ENCODE data around the gene ASXL1.

The ASXL1 gene

DNA sequence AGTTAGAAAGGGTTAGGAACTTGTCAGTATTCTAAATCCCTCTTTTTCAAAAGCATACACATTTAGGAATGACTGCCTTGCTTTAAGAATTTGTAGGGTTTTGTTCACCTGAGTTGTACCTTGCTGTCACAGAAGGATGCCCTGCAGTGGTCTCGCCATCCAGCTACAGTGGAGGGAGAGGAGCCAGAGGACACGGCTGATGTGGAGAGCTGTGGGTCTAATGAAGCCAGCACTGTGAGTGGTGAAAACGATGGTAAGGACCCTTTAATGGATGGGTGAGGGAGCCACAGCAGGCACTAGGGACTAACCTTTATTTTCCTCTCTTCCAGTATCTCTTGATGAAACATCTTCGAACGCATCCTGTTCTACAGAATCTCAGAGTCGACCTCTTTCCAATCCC, 69.9 kb downstream of the ASXL1 start:
- Histone ChIP-seq H3K36me3 (ENCODE audit: control insufficient read depth, insufficient read depth, low read length) (peaks cover 29% of the 10 kb centered on the region), H3K4me3 (replicated peaks; ENCODE audit: low read depth, low read length) (no peak overlapping the region), H3K27me3 (replicated peaks; ENCODE audit: control insufficient read depth, insufficient read depth, low read length) (no peaks in the 10 kb centered on the region)
- DNase-seq (ENCODE audit: extremely low read depth, insufficient read length): no peak
- TF ChIP-seq, protein P1, sequence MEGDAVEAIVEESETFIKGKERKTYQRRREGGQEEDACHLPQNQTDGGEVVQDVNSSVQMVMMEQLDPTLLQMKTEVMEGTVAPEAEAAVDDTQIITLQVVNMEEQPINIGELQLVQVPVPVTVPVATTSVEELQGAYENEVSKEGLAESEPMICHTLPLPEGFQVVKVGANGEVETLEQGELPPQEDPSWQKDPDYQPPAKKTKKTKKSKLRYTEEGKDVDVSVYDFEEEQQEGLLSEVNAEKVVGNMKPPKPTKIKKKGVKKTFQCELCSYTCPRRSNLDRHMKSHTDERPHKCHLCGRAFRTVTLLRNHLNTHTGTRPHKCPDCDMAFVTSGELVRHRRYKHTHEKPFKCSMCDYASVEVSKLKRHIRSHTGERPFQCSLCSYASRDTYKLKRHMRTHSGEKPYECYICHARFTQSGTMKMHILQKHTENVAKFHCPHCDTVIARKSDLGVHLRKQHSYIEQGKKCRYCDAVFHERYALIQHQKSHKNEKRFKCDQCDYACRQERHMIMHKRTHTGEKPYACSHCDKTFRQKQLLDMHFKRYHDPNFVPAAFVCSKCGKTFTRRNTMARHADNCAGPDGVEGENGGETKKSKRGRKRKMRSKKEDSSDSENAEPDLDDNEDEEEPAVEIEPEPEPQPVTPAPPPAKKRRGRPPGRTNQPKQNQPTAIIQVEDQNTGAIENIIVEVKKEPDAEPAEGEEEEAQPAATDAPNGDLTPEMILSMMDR (IDR thresholded peaks at IDR 0.05; ENCODE audit: insufficient read depth, low read length, poor library complexity, severe bottlenecking): no peak

DNA sequence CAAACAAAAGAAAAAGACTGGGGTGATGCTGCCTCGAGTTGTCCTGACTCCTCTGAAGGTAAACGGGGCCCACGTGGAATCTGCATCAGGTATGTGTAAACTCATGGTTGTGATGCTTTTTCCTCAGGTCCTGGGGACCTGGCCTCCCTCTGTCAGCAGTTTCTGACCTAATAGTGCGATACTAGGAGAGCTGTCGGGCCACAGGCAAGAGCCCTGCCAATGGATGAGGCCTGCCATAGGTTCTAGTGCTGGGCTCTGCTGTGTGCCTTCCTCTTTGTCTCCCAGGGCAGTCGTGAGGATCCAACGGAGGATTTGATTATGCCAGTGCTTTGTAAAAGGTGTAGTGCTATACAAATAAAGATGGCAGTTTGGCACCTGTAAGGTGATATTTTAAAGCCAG, 71.2 kb downstream of the ASXL1 start:
- peaks cover 34% of the 10 kb centered on the region for H3K36me3 ChIP-seq (ENCODE audit: control insufficient read depth, insufficient read depth, low read length)

DNA sequence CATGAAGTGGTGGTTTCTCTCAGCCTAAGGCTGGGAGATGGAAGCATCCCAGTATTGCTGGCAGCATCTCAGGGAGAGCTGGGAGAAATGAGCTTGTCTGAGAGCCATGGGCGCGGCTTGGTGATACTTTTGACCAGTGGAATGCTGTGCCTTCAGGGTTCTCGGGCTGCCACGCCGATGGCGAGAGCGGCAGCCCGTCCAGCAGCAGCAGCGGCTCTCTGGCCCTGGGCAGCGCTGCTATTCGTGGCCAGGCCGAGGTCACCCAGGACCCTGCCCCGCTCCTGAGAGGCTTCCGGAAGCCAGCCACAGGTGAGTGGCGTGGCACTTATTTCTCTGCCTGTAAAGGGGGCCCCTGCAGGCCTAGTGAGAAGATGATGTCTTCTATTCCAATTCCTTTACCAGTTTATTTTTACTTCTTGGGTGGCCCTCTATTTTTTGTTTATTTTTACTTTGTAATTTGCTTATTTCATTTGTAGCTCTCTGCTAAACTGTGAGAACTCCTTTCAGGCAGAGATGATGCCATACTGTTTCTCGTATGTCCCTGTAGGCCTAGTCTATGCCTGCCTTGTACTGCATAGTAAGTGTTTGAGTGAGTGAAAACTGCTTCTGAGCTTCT, 71.7 kb downstream of the ASXL1 start:
- DNase-seq (ENCODE audit: extremely low read depth, insufficient read length): no peak
- no peaks in the 10 kb centered on the region for H3K27me3 ChIP-seq (replicated peaks; ENCODE audit: control insufficient read depth, insufficient read depth, low read length)
- TF ChIP-seq, protein P1 (IDR thresholded peaks at IDR 0.05; ENCODE audit: insufficient read depth, low read length, poor library complexity, severe bottlenecking): no peak
- H3K4me3 ChIP-seq (replicated peaks; ENCODE audit: low read depth, low read length): no peak overlapping the region
- H3K36me3 ChIP-seq (ENCODE audit: control insufficient read depth, insufficient read depth, low read length): peaks cover 37% of the 10 kb centered on the region

More for the DNA sequence above, 71.2 kb downstream of the ASXL1 start:
- no peak for DNase-seq (ENCODE audit: extremely low read depth, insufficient read length)
- Histone ChIP-seq H3K4me3 (replicated peaks; ENCODE audit: low read depth, low read length) (no peak overlapping the region), H3K27me3 (replicated peaks; ENCODE audit: control insufficient read depth, insufficient read depth, low read length) (no peaks in the 10 kb centered on the region)
- TF ChIP-seq, protein P1 (IDR thresholded peaks at IDR 0.05; ENCODE audit: insufficient read depth, low read length, poor library complexity, severe bottlenecking): no peak

DNA sequence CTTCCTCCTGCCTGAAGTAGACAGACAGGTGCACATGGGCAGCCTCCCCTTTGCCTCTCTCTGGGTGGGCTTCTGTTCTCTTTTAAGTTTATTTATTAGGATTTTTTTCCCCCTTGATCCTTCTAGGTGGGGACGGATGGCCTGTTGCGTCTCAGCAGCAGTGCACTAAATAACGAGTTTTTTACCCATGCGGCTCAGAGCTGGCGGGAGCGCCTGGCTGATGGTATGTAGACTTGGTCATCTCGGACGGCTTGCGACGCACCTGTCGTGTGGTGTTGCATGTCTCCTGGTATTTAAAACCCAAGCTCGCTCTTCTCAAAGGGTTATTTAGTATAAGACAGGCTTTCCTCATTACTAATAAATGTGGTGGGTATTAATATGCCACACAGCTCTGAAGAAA, 73.3 kb downstream of the ASXL1 start:
- H3K27me3 ChIP-seq (replicated peaks; ENCODE audit: control insufficient read depth, insufficient read depth, low read length): no peaks in the 10 kb centered on the region
- H3K36me3 ChIP-seq (ENCODE audit: control insufficient read depth, insufficient read depth, low read length): peaks cover 52% of the 10 kb centered on the region
- no peak overlapping the region for H3K4me3 ChIP-seq (replicated peaks; ENCODE audit: low read depth, low read length)
- TF ChIP-seq, protein P1 (IDR thresholded peaks at IDR 0.05; ENCODE audit: insufficient read depth, low read length, poor library complexity, severe bottlenecking): no peak
- no peak for DNase-seq (ENCODE audit: extremely low read depth, insufficient read length)

DNA sequence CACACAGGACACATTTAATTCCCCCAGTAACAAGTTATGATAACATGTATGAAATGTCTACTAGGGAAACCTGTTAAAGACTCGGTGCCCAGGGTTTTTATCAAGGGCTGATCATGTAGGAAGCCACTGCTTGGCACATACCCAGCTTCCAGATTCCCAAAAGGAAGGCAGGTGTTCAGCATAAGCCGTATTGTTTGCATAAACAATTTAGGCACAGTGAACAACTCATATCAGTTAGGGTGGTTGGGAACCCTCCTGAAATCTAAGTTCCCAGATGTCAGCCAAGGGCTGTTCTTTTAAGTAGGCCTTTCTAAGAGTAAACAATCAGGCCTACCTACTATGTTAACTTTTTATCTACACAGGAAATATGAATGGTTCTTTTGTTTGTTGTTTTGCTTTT, 74.1 kb downstream of the ASXL1 start:
- H3K27me3 ChIP-seq (replicated peaks; ENCODE audit: control insufficient read depth, insufficient read depth, low read length): no peaks in the 10 kb centered on the region
- TF ChIP-seq, protein P1 (IDR thresholded peaks at IDR 0.05; ENCODE audit: insufficient read depth, low read length, poor library complexity, severe bottlenecking): no peak
- H3K36me3 ChIP-seq (ENCODE audit: control insufficient read depth, insufficient read depth, low read length): peaks cover 58% of the 10 kb centered on the region
- no peak overlapping the region for H3K4me3 ChIP-seq (replicated peaks; ENCODE audit: low read depth, low read length)
- no peak for DNase-seq (ENCODE audit: extremely low read depth, insufficient read length)
